ENCODE measurements around the gene CALML6. TPM values are rescaled to one million over a fixed set of nuclear protein-coding genes. Genes with fewer than 3 reads are reported as not detected.

CALML6 gene
- total and polyA plus RNA-seq, 2 of the 8 experiments (the other 6 are each of a cell fraction or from before 2014, with no cell fraction given): 0.54 to 1.3 TPM

DNA sequence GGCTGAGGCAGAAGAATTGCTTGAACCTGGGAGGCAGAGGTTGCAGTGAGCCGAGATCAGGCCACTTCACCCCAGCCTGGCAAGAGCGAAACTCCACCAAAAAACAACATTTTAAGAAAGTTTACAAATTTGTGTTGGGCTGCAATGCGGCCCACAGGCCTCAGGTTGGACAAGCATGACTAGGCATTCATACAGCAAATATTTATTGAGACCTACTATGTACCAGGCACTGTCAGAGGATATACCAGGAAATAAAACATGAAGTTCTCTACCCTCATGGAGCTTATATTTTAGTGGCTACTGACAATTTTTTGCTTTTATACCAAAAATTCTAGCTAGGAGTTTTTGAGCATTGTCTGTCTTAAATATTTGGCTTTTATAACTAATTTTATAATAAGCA, 47.9 kb upstream of the CALML6 start:
- Histone ChIP-seq H3K14ac (ENCODE audit: insufficient read length) (no peak overlapping the region), H2BK12ac (ENCODE audit: low read depth, low read length) (no peak overlapping the region), H3K4ac (replicated peaks; ENCODE audit: insufficient read length, low read depth, low read length) (no peak overlapping the region), H3K4me1 (replicated peaks in 1 of 4; ENCODE audit: control insufficient read depth in 3 of 4, insufficient read depth in 4 of 4, low read length in 3 of 4) (peaks cover 0 to 3% (median 1%) of the 10 kb centered on the region in 4 experiments; a peak in 2 of 7 replicates), H3K23ac (ENCODE audit: insufficient read length) (no peak overlapping the region), H3K9me3 (ENCODE audit: insufficient read depth in 2 of 2, low read depth in 1 of 2, low read length in 1 of 2) (no peaks in the 10 kb centered on the region), H2BK15ac (ENCODE audit: low read length) (no peak overlapping the region), H3K36me3 (ENCODE audit: control insufficient read depth in 2 of 4, insufficient read depth in 4 of 4, low read length in 3 of 4) (no peaks in the 10 kb centered on the region), H3K79me1 (ENCODE audit: low read depth, low read length) (peaks cover 8% of the 10 kb centered on the region), H2BK5ac (ENCODE audit: low read depth, low read length) (no peak overlapping the region), H3K56ac (replicated peaks; ENCODE audit: insufficient read length, low read depth, low read length) (no peak overlapping the region), H4K20me1 (replicated peaks in 1 of 2; ENCODE audit: control insufficient read depth in 1 of 2, insufficient read depth in 2 of 2, low read length in 2 of 2) (peaks cover 20 to 33% of the 10 kb centered on the region in 2 experiments), H3K79me2 (ENCODE audit: control insufficient read depth in 1 of 2, insufficient read depth in 2 of 2, low read length in 2 of 2) (peaks cover 59 to 97% of the 10 kb centered on the region in 2 experiments), H2AK5ac (ENCODE audit: low read depth, low read length) (no peak overlapping the region), H3K27me3 (replicated peaks in 1 of 4; ENCODE audit: control insufficient read depth in 3 of 4, extremely low read depth in 1 of 4, insufficient read depth in 3 of 4, low read length in 3 of 4) (no peaks in the 10 kb centered on the region), H2BK120ac (replicated peaks; ENCODE audit: low read depth, low read length) (no peak overlapping the region), H3K18ac (ENCODE audit: extremely low read depth, low read length) (no peak overlapping the region), H4K5ac (ENCODE audit: insufficient read length, low read depth, low read length) (no peak overlapping the region), H3K27ac (ENCODE audit: low read depth, low read length) (no peak overlapping the region), H2AFZ (ENCODE audit: low read length) (no peak overlapping the region), H4K91ac (replicated peaks; ENCODE audit: insufficient read length, low read length) (no peak overlapping the region), H3K4me2 (ENCODE audit: insufficient read depth in 1 of 2, low read depth in 2 of 2, low read length in 2 of 2) (no peak overlapping the region), H4K8ac (ENCODE audit: extremely low read depth, insufficient read depth, low read length) (no peak overlapping the region), H3K4me3 (ENCODE audit: extremely low read depth in 1 of 4, insufficient read depth in 2 of 4, low read depth in 3 of 4, low read length in 4 of 4) (no peak overlapping the region), H2BK20ac (ENCODE audit: low read length) (no peak overlapping the region), H3K23me2 (ENCODE audit: low read depth, low read length) (no peaks in the 10 kb centered on the region), H3K9ac (replicated peaks in 1 of 4; ENCODE audit: extremely low read depth in 1 of 4, low read depth in 3 of 4, low read length in 3 of 4) (no peak overlapping the region)
- 96% methylated on average over 3 of the region's 3 CpGs; no CpG with 5 or more reads in 1 of the 2 experiments for WGBS, 2 experiments (ENCODE audit: extremely low coverage in 1 of 2, insufficient coverage in 1 of 2, insufficient read length in 1 of 2, insufficient replicate concordance in 2 of 2, low coverage in 1 of 2, low lambda C conversion rate in 2 of 2, missing lambda C conversion rate in 1 of 2)
- DNase-seq (ENCODE audit: low read depth in 1 of 2, low spot score in 2 of 2) (no peak), FAIRE-seq (no peak)
- POLR2A ChIA-PET (ENCODE audit: partially characterized antibody): interaction anchor here (1.6 kb wide), 1 partner anchor 19 kb away, joined by 3 read pairs; no protein-coding TSS in a partner anchor
- CTCF ChIA-PET (ENCODE audit: partially characterized antibody): interaction anchor here (0.6 to 1.7 kb wide), 4 partner anchors 8 to 153 kb away, joined by 3 read pairs; no protein-coding TSS in a partner anchor
- TF ChIP-seq NRF1 (IDR thresholded peaks at IDR 0.05; ENCODE audit: low read depth, low read length): no peak
- TF ChIP-seq, protein P1, sequence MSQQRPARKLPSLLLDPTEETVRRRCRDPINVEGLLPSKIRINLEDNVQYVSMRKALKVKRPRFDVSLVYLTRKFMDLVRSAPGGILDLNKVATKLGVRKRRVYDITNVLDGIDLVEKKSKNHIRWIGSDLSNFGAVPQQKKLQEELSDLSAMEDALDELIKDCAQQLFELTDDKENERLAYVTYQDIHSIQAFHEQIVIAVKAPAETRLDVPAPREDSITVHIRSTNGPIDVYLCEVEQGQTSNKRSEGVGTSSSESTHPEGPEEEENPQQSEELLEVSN (IDR thresholded peaks at IDR 0.05): no peak
- TF ChIP-seq HDAC6 (IDR thresholded peaks at IDR 0.05; ENCODE audit: low read depth, low read length): no peak
- no peak for TF ChIP-seq TAF7 (optimal IDR thresholded peaks at IDR 0.05; ENCODE audit: borderline replicate concordance, low read depth, low read length)
- no peak for TF ChIP-seq POLR2A (IDR thresholded peaks at IDR 0.05; ENCODE audit: control extremely low read depth in 1 of 2, low read depth in 2 of 2, low read length in 2 of 2)
- no peak for TF ChIP-seq BACH1 (IDR thresholded peaks at IDR 0.05; ENCODE audit: low read length)
- TF ChIP-seq SP4 (IDR thresholded peaks at IDR 0.05; ENCODE audit: low read length): no peak
- no peak for TF ChIP-seq ZNF274 (IDR thresholded peaks at IDR 0.05; ENCODE audit: borderline replicate concordance, extremely low read depth, low read length)
- TF ChIP-seq RXRA (IDR thresholded peaks at IDR 0.05; ENCODE audit: insufficient read depth, low read depth, low read length): no peak
- TF ChIP-seq MAFK (IDR thresholded peaks at IDR 0.05; ENCODE audit: low read depth, low read length): no peak
- TF ChIP-seq BCL11A (IDR thresholded peaks at IDR 0.05; ENCODE audit: low read depth in 2 of 2, low read length in 2 of 2): no peak
- no peak for TF ChIP-seq GTF2F1 (IDR thresholded peaks at IDR 0.05; ENCODE audit: borderline replicate concordance, low read depth, low read length)
- no peak for TF ChIP-seq TEAD4 (IDR thresholded peaks at IDR 0.05; ENCODE audit: low read depth, low read length)
- no peak for TF ChIP-seq SAP30 (IDR thresholded peaks at IDR 0.05; ENCODE audit: insufficient read depth, insufficient replicate concordance, low read length)
